Lower leg skin (tissue), 3 donors: ENCODE measurements around the gene SPTBN4.

ENCODE experiments used
- CTCF ChIP-seq, 3 donors: fragments of 450-650 bp; IDR thresholded peaks; one replicate each; pipeline ENCODE4 v1.5.1; 2016; ENCODE audit warnings: antibody characterized with exemption in 3 of 3, mild to moderate bottlenecking in 3 of 3, moderate library complexity in 2 of 3
- POLR2A ChIP-seq, 2 donors: fragments of 450-650 bp; IDR thresholded peaks; one replicate each; pipeline ENCODE4 v1.6.1; 2016 to 2017; ENCODE audit warnings: antibody characterized with exemption in 2 of 2, mild to moderate bottlenecking in 1 of 2, moderate library complexity in 1 of 2

DNA sequence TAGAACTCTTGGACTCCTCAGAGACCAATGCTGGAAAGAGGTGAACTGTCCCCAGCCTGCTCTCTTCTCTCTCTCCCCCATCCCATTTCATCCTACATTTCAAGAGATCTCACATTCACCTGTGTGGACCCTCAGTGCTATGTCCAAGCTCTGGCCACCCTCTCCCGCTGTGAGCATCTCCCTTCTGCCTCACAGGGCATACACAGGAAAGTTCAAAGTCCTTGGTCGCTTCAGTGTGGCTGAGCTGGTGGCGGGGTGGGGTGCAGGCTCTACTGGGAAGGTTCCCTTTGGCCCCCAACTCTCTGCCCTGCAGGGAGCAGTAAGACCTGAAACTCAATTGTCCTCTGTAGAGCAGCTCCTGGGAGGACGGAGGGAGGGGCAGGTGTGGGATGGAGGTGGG, 27.0 kb downstream of the SPTBN4 start:
- TF ChIP-seq POLR2A (IDR thresholded peaks at IDR 0.05) = no peak
- TF ChIP-seq CTCF (IDR thresholded peaks at IDR 0.05) = no peak
